Measurements from ENCODE around the gene CASP6.
"Not testable (repeated sequence)": the region's sequence is repeated elsewhere in the genome, so short reads cannot be mapped to it uniquely, and the experiment has no call there.

Gene CASP6

GRCh38 chr4:109718759-109719158, 15.5 kb upstream of the CASP6 start:
- no peak for DNase-seq

DNA sequence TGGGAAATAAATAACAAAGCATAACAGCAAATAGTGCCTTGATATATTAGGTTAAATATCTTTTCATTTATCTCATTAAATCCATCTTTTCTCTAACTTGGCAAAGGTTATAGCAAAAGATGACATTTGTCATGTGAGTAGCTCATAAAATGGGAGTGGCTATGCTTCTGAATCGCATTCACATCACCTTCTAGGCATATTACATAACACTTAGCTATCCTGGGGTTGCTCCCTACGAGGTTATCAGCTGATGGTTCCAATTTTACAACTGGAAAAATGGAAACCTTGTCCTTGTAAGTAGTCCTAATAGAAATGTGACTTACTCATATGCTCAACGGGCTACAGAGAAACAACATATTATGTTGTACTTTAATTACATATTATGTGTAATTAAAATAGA, 10.3 kb upstream of the CASP6 start:
- DNase-seq: no peak

DNA sequence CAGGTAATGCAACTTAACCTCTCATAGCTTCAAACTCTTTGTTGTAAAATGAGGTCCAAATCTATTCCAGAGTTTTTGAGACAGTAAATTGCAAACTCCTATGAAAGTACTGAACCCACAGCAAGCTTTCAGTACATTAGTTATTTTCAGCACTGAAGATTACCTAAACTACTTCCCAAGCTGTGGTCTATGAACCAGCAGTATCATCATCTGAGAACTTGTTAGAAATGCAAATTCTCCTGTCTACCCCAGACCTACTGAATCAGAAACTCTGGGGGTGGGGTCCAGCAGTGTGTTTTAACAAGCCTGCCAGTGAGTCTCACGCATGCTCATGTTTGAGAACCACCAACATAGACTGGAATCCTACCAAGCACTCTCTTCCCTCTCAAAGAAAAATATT, 5.7 kb upstream of the CASP6 start:
- DNase-seq: no peak

- DNase-seq: no peak
Observed at GRCh38 chr4:109708435-109708834, 5.2 kb upstream of the CASP6 start.

DNA sequence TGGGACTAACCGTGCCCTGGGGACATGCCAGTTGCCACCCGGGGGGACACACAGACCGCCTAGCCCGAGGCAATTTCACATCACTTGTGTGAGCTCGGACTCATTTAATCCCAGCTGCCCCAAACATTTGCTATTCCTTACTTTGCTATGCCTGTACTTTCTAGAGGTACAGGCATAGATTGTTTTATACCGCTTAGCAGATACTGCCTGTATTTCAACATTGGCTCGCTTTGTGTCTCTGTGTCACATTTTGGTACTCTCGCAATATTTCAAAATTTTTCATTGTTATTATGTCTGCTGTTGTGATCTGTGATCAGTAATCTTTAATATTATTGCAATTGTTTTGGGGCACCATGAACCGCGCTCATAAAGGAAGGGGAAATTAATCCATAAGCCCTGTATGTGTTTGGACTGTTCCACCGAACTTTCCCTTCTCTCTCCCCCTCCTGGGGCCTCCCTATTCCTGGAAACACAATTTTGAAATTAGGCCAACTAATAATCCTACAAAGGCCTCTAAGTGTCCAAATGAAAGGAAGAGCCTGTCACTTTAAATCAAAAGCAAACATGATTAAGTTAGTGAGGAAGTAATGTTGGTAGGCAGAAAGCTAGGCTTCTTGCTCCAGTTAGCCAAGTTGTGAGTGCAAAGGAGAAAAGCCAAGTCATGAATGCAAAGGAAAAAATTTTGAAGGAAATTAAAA, 568 bp upstream of the CASP6 start:
- no peak for DNase-seq

GRCh38 chr4:109701566-109702410, 1.5 kb downstream of the CASP6 start:
- no peak for DNase-seq

DNA sequence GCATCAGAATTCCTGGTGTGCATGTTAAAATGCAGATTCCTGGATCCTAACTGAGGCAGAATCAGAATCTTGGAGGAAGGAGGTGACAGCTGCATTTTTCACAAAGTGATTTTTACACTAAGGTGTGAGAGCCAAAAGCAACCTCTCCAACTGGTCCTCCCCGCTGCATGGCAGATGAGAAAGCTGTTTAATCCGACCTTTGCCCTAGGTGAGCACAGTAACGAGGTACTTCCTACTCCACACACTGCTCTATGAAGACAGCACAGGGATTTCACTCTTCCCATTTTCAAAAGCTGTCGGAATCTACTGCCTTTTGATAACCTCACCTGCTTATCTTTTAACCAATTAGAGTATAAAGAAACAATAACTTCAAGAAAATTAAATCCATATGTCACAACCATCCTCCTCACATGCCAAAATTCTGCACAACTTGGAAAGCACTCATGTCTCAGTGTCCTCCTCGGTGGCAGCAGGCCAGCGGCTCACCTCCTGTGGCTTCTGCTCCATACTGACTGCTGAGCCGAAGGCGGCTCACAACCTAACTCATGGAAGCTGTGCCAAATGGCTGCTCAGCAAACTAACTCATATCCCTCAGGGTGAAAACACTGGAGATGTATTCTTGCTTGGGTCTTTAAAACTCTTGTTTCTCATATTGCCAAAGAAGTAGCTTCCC, 3.6 kb downstream of the CASP6 start:
- no peak for DNase-seq

DNA sequence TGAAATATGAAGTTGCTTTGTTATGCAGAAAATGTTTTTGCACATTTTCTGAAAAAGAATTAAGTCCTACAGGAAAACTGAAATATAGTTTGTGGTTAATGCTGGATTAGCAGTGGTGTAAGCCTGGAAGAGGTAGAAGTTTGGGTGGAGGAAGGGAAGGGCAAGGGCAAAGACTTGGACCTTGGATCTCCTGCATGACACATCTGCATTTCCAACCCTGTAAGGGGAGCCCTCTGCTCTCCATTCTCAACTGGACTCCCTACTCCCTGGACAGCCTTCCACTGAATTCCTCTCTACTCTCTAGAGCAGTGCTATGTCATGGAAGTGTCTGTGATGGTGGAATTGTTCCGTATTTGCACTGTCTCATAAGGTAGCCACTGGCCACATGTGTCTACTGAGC, 4.6 kb downstream of the CASP6 start:
- DNase-seq: no peak

DNA sequence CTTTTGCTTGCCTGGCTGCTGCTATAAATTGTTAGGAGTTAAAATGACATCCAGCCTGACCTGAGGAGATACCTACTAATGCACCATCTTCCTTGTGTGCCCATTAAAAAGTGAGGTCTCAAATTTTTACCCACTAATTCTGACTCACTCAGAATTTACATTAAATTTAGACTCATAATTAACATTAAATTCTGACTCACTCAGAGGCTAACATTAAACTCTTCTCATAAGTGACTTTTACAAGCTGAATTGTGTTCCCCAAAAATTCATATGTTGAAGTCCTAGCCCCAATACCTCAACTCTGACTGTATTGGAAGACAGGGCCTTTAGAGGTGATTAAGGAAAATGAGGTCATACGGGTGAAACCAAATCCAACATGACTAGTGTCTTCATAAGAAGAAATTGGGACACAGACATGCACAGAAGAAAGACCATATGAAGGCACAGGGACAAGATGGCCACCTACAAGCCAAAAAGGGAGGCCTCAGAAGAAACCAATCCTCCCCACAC, 11.8 kb downstream of the CASP6 start:
- no peak for DNase-seq

DNA sequence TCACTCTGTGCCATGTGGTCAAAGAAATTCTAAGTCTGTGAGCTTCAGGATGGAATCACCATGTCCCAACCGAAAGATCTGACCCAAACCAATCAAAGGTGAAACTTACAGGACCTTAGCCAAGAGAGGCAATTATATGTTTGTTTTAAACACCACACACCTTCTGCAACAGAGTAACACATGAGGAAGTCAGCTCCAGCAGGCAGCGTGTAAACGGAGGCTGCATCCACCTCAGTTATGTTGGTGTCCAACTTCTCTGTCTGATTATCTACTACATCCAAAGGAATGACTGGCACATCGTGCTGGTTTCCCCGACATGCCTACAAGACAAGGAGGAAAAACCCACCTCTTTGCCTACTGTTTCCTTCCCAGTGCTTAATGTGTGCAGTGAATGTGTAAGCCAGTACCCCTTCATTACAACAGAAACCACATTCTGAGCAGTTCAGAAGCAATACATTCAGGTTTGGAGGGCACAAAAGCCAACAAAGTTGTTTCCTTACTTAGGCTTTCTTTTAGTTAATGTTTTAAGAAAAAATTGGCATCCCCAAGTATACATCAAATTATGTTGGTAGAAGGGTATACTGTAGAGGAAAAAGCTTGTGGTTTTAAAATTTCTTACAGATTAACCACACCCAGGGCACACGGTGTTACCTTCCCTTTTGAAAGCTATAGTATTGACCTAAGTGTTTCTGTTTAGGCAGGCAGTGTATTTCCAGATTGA, 12.4 kb downstream of the CASP6 start:
- no peak for DNase-seq

DNA sequence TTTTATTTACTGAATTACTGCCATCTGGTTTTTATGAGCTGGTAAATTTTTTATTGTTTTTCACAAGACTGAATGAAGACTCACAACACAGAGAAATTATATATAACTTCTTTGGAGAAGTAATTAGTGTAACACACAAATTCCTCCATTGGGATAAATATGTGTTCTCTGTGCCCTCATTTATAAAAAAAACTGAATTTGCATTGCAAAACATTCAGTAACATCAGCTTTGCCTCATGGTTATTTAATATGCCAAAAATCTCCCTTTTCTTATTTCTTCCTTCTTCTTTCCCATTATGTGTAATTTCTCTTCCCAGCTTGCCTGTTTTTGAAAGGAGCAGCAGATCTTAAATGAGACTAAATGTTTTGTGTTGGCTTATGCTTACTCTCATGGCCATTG, 18.5 kb downstream of the CASP6 start:
- no peak for DNase-seq

DNA sequence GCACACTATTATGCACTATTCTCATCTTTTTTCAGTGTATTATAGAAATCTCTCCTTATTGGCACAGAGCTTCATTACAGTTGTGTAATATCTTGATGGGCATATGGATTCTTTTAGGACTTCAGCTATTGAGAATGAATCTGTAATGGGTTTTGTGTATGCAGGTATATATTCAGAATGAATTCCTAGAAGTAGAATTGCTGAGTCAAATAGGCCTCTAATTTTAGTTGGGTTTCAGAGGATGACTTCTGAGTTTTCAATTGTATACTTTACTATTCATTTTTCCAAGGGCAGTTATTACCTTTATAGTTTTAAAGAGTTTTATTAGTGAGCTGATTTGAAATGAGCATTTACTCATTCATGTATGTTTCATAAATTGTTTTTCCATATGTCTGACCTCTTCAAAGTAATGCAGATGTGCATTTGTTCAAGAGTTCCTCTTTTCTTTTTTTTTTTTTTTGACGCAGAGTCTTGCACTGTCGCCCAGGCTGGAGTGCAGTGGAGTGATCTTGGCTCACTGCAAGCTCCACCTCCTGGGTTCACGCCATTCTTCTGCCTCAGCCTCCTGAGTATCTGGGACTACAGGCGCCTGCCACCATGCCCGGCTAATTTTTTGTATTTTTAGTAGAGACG, 19.5 kb downstream of the CASP6 start:
- DNase-seq: no peak

DNA sequence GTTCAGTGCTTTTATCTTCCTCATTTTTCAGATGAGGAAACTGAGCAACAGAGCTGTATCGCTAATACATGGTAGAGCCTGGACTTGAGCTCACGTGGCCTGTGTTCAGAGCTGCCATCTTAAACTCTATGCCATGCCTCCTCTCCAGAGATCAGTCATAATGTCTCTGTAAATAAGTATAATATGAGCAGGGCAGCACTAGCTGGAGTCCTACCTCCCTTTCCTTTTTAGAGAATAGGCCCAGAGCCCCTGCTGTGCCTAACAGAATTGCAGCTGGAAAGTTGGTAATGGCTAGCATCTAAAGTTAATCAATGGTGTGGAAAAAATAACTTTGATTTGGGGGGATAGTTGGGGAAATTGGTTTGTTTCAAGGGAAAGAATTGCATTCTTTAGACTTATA, 20.4 kb downstream of the CASP6 start:
- no peak for DNase-seq

DNA sequence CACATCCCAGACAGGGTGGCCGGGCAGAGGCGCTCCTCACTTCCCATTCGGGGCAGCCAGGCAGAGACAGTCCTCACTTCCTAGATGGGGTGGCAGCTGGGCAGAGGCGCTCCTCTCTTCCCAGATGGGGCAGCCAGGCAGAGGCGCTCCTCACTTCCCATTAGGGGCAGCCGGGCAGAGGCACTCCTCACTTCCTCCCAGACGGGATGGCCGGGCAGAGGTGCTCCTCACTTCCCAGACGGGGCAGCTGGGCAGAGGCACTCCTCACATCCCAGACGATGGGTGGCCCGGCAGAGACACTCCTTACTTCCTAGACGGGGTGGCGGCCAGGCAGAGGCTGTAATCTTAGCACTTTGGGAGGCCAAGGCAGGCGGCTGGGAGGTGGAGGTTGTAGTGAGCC, 24.3 kb downstream of the CASP6 start:
- not testable (repeated sequence) for DNase-seq

GRCh38 chr4:109678472-109678871, 24.8 kb downstream of the CASP6 start:
- not testable (repeated sequence) for DNase-seq

- DNase-seq: no peak
Observed at GRCh38 chr4:109676886-109677285, 26.4 kb downstream of the CASP6 start.

DNA sequence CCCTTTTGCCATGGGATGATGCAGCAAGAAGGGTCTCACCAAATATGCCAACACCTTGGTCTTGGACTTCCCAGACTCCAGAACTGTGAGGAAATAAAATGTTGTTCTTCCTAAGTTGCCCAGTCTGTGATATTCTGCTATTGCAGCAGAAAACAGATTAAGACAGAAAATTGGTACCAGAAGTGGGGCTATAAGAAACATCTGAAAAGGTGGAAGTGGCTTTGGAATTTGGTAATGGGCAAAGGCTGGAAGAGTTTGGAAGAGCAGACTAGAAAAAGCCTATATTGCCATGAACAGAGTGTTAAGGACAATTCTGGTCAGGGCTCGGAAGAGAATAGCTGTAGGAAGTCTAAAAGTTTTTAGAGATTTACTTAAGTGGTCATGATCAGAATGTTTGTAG, 27.4 kb downstream of the CASP6 start:
- DNase-seq: no peak

- DNase-seq: no peak
Observed at GRCh38 chr4:109675181-109675580, 28.1 kb downstream of the CASP6 start.

DNA sequence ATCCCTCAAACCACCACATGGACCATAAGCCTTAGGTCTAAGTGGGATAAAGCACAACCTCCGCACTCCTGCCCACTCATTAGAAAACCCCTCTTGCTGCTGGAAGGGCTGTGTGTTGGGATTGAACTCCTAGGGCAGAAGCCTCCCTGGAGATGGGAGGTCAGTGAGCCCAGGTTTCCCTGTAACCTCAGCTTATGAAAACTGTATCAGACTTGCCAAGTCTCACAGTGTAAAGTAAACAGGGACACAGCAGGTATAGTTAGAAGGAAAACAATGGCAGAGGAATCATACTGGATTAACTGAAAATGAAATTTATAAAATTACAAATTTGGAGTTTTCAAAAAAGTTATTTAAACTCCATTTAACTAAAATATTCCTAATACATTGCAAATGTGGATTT, 29.9 kb downstream of the CASP6 start:
- no peak for DNase-seq

GRCh38 chr4:109672169-109672930, 30.9 kb downstream of the CASP6 start:
- no peak for DNase-seq

DNA sequence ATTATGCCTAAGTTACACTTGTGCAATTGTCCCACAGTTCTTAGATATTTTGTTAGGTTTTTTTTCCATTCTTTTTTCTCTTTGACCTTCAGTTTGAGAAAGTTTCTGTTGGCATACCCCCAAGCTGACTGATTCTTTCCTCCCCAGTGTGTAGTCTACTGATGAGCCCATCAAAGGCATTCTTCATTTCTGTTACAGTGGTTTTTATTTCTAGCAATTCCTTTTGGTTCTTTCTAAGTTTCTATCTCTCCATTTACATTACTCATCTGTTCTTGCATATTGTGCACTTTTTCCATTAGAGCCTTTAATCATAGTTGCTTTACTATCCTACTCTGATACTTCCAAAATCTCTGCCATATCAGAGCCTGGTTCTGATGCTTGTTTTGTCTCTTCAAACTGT, 31.9 kb downstream of the CASP6 start:
- DNase-seq: no peak

Data from activated CD4-positive, alpha-beta T cell treated with anti-CD3 and anti-CD28 coated beads for 1 hour (primary cell).